ENCODE measurements around the gene CHRM5.

Gene CHRM5

GRCh38 chr15:33968224-33968623 lies at the start of gene CHRM5:
CHRM5 (plus strand) TSS chr15:33968497; CDS start chr15:34062718, 94,221 bp downstream.
- no peak for TF ChIP-seq CTCF (IDR thresholded peaks at IDR 0.05)
- no peaks in the 10 kb centered on the region for H3K27me3 ChIP-seq
- no peaks in the 10 kb centered on the region for H3K9me3 ChIP-seq
- H3K27ac ChIP-seq: no peak within 1 kb of the TSS
- H3K36me3 ChIP-seq: no peaks in the 10 kb centered on the region
- H3K4me1 ChIP-seq (ENCODE audit: control insufficient read depth in 1 of 2, insufficient read depth in 1 of 2, low read depth in 1 of 2, low read length in 1 of 2): no peaks in the 10 kb centered on the region
- no peak within 1 kb of the TSS for H3K4me3 ChIP-seq (ENCODE audit: low read depth in 1 of 2, low read length in 1 of 2)

GRCh38 chr15:33923446-33923845 lies 44.9 kb upstream of the CHRM5 start:
- H3K36me3 ChIP-seq: no peaks in the 10 kb centered on the region
- no peaks in the 10 kb centered on the region for H3K9me3 ChIP-seq
- H3K4me3 ChIP-seq (ENCODE audit: low read depth in 1 of 2, low read length in 1 of 2): no peak overlapping the region
- H3K27ac ChIP-seq: no peak overlapping the region
- no peaks in the 10 kb centered on the region for H3K27me3 ChIP-seq
- no peaks in the 10 kb centered on the region for H3K4me1 ChIP-seq (ENCODE audit: control insufficient read depth in 1 of 2, insufficient read depth in 1 of 2, low read depth in 1 of 2, low read length in 1 of 2)
- TF ChIP-seq CTCF (IDR thresholded peaks at IDR 0.05): no peak

GRCh38 chr15:33926260-33926659 lies 42.0 kb upstream of the CHRM5 start:
- TF ChIP-seq CTCF (IDR thresholded peaks at IDR 0.05): no peak
- H3K4me3 ChIP-seq (ENCODE audit: low read depth in 1 of 2, low read length in 1 of 2): no peak overlapping the region
- H3K27me3 ChIP-seq: no peaks in the 10 kb centered on the region
- H3K9me3 ChIP-seq: no peaks in the 10 kb centered on the region
- H3K27ac ChIP-seq: no peak overlapping the region
- H3K36me3 ChIP-seq: no peaks in the 10 kb centered on the region
- H3K4me1 ChIP-seq (ENCODE audit: control insufficient read depth in 1 of 2, insufficient read depth in 1 of 2, low read depth in 1 of 2, low read length in 1 of 2): no peaks in the 10 kb centered on the region

GRCh38 chr15:33932734-33933133 lies 35.6 kb upstream of the CHRM5 start:
- H3K4me1 ChIP-seq (ENCODE audit: control insufficient read depth in 1 of 2, insufficient read depth in 1 of 2, low read depth in 1 of 2, low read length in 1 of 2): no peaks in the 10 kb centered on the region
- TF ChIP-seq CTCF (IDR thresholded peaks at IDR 0.05): no peak
- H3K27me3 ChIP-seq: no peaks in the 10 kb centered on the region

GRCh38 chr15:33934396-33934795 lies 33.9 kb upstream of the CHRM5 start:
- Histone ChIP-seq H3K4me3 (ENCODE audit: low read depth in 1 of 2, low read length in 1 of 2) (no peak overlapping the region), H3K27me3 (no peaks in the 10 kb centered on the region)

More at GRCh38 chr15:33932734-33933133, 35.6 kb upstream of the CHRM5 start:
- Histone ChIP-seq H3K4me3 (ENCODE audit: low read depth in 1 of 2, low read length in 1 of 2) (no peak overlapping the region), H3K27ac (no peak overlapping the region), H3K36me3 (no peaks in the 10 kb centered on the region), H3K9me3 (no peaks in the 10 kb centered on the region)

More at GRCh38 chr15:33934396-33934795, 33.9 kb upstream of the CHRM5 start:
- no peaks in the 10 kb centered on the region for H3K36me3 ChIP-seq
- TF ChIP-seq CTCF (IDR thresholded peaks at IDR 0.05): no peak
- no peak overlapping the region for H3K27ac ChIP-seq
- no peaks in the 10 kb centered on the region for H3K9me3 ChIP-seq
- H3K4me1 ChIP-seq (ENCODE audit: control insufficient read depth in 1 of 2, insufficient read depth in 1 of 2, low read depth in 1 of 2, low read length in 1 of 2): no peaks in the 10 kb centered on the region

Data from neutrophil (primary cell).